CD4-positive, alpha-beta memory T cell (primary cell): ENCODE measurements around the gene MED13L. TPM values are rescaled to one million over a fixed set of nuclear protein-coding genes. Genes with fewer than 3 reads are reported as not detected.

Experiments
- CTCF ChIA-PET: fragments of 350-600 bp; sonication (Branson Sonifier 250); formaldehyde crosslinking; loops from one replicate; lab custom pipeline; 2021; ENCODE audit warnings: inconsistent platforms; ENCODE audit not compliant: partially characterized antibody; lab: Charles Lee
- POLR2A ChIA-PET: fragments of 350-600 bp; sonication (Branson Sonifier 250); formaldehyde crosslinking; loops from one replicate; lab custom pipeline; 2021; ENCODE audit not compliant: partially characterized antibody; lab: Charles Lee
- DNase-seq, 5 donors: peaks; one replicate each; pipeline versions ENCODE4 v3.0.0 to v3.0.0-alpha.2; 2020 to 2022; ENCODE audit warnings: mixed read lengths in 1 of 5
- H3K27ac ChIP-seq: one replicate; pipeline ENCODE4 v1.7.0; 2013; ENCODE audit warnings: low read depth, low read length
- H3K27me3 ChIP-seq: 2 replicates; pipeline ENCODE4 v1.7.0; 2013; ENCODE audit warnings: mild to moderate bottlenecking, low read length, moderate library complexity; ENCODE audit not compliant: insufficient read depth
- H3K36me3 ChIP-seq: 2 replicates; pipeline ENCODE4 v1.7.0; 2013; ENCODE audit warnings: mild to moderate bottlenecking, low read length, moderate library complexity; ENCODE audit not compliant: insufficient read depth
- H3K4me1 ChIP-seq: 2 replicates; pipeline ENCODE4 v1.7.0; 2013; ENCODE audit warnings: mild to moderate bottlenecking, low read length, moderate library complexity; ENCODE audit not compliant: insufficient read depth
- H3K4me3 ChIP-seq, 2 donors: one replicate each; pipeline ENCODE4 v1.7.0; 2013; ENCODE audit warnings: low read length in 2 of 2, mild to moderate bottlenecking in 1 of 2
- H3K9me3 ChIP-seq, 2 donors: one replicate each; pipeline ENCODE4 v1.7.0; 2013; ENCODE audit warnings: low read length in 2 of 2, control low read depth in 1 of 2; ENCODE audit not compliant: control insufficient read depth in 1 of 2
- H3K27ac Mint-ChIP-seq, 7 donors: one replicate each; pipeline ENCODE4 v1.8.0; 2020 to 2021; ENCODE audit warnings: mixed read lengths in 7 of 7, mild to moderate bottlenecking in 6 of 7, inconsistent platforms in 3 of 7, moderate library complexity in 3 of 7
- H3K27me3 Mint-ChIP-seq, 2 donors: one replicate each; pipeline ENCODE4 v1.8.0; 2020 to 2021; ENCODE audit warnings: mixed read lengths in 2 of 2
- H3K36me3 Mint-ChIP-seq, 2 donors: one replicate each; pipeline ENCODE4 v1.8.0; 2020 to 2021; ENCODE audit warnings: mixed read lengths in 2 of 2, inconsistent platforms in 1 of 2, mild to moderate bottlenecking in 1 of 2
- H3K4me1 Mint-ChIP-seq, 4 donors: one replicate each; pipeline ENCODE4 v1.8.0; 2020 to 2021; ENCODE audit warnings: mixed read lengths in 4 of 4, mild to moderate bottlenecking in 1 of 4
- H3K4me3 Mint-ChIP-seq, 8 donors: one replicate each; pipeline ENCODE4 v1.8.0; 2020 to 2021; ENCODE audit warnings: mixed read lengths in 8 of 8, mild to moderate bottlenecking in 7 of 8, moderate library complexity in 6 of 8, inconsistent platforms in 3 of 8
- H3K9me3 Mint-ChIP-seq, 8 donors: one replicate each; pipeline ENCODE4 v1.8.0; 2020 to 2021; ENCODE audit warnings: mixed read lengths in 8 of 8, mild to moderate bottlenecking in 5 of 8, inconsistent platforms in 3 of 8, moderate library complexity in 1 of 8
- intact Hi-C: fragments of 100-400 bp; cut with micrococcal nuclease; formaldehyde crosslinking; loops from one replicate; pipeline ENCODE4 v1.15.1; 2023
- polyA plus RNA-seq, 2 donors: library from polyadenylated mRNA; unstranded; fragments of 300-500 nt; fragmentation: Illumina TruSeq; gene quantifications; one replicate each; pipeline ENCODE4 v1.2.3, GENCODE V29; 2021
- total RNA-seq, 2 experiments: library from RNA; stranded (reverse); gene quantifications; one replicate each; pipeline ENCODE4 v1.2.3, GENCODE V29; 2021

The MED13L gene
- total and polyA plus RNA-seq, 4 experiments from 2014 or later, result 3.8 to 156 (median 81.1) TPM

- peaks cover 0 to 3% of the 10 kb centered on the region in 2 donors for H3K27me3 Mint-ChIP-seq
- peaks cover 0 to 12% of the 10 kb centered on the region in 2 donors for H3K36me3 Mint-ChIP-seq
- H3K27ac ChIP-seq, result no peak overlapping the region
- no peak for DNase-seq
- no peaks in the 10 kb centered on the region for H3K27me3 ChIP-seq
- H3K9me3 Mint-ChIP-seq, result peaks cover 0 to 11% (median 5%) of the 10 kb centered on the region in 8 donors
- H3K4me3 ChIP-seq, result no peak overlapping the region
- POLR2A ChIA-PET, result no interaction called here
- no peaks in the 10 kb centered on the region for H3K4me1 ChIP-seq
- H3K36me3 ChIP-seq, result no peaks in the 10 kb centered on the region
- no peaks in the 10 kb centered on the region for H3K9me3 ChIP-seq
- H3K4me3 Mint-ChIP-seq, result no peak overlapping the region
- peaks cover 0 to 1% (median 0%) of the 10 kb centered on the region in 4 donors for H3K4me1 Mint-ChIP-seq
- intact Hi-C loops, result no loop called here
- CTCF ChIA-PET, result no interaction called here
- H3K27ac Mint-ChIP-seq, result no peak overlapping the region
Observed at GRCh38 chr12:116313194-116313927, 35.9 kb upstream of the MED13L start.

- H3K27ac ChIP-seq, result no peak overlapping the region
- H3K36me3 Mint-ChIP-seq, result peaks cover 0 to 12% of the 10 kb centered on the region in 2 donors
- DNase-seq, result no peak
- no peaks in the 10 kb centered on the region for H3K9me3 ChIP-seq
- H3K9me3 Mint-ChIP-seq, result peaks cover 0 to 11% (median 5%) of the 10 kb centered on the region in 8 donors
- peaks cover 0 to 2% of the 10 kb centered on the region in 2 donors for H3K27me3 Mint-ChIP-seq
- H3K4me1 Mint-ChIP-seq, result no peaks in the 10 kb centered on the region
- ChIA-PET POLR2A (no interaction called here), CTCF (no interaction called here)
- intact Hi-C loops, result no loop called here
- H3K27me3 ChIP-seq, result no peaks in the 10 kb centered on the region
- H3K27ac Mint-ChIP-seq, result no peak overlapping the region
- no peak overlapping the region for H3K4me3 ChIP-seq
- H3K4me3 Mint-ChIP-seq, result no peak overlapping the region
- H3K36me3 ChIP-seq, result no peaks in the 10 kb centered on the region
- no peaks in the 10 kb centered on the region for H3K4me1 ChIP-seq
Observed at GRCh38 chr12:116310082-116310481, 32.6 kb upstream of the MED13L start.

- Mint-ChIP-seq H3K4me3 (no peak overlapping the region), H3K4me1 (no peaks in the 10 kb centered on the region), H3K27ac (no peak overlapping the region), H3K9me3 (peaks cover 0 to 11% (median 5%) of the 10 kb centered on the region in 8 donors), H3K36me3 (peaks cover 0 to 12% of the 10 kb centered on the region in 2 donors), H3K27me3 (peaks cover 0 to 2% of the 10 kb centered on the region in 2 donors)
- CTCF ChIA-PET, result no interaction called here
- Histone ChIP-seq H3K4me1 (no peaks in the 10 kb centered on the region), H3K27me3 (no peaks in the 10 kb centered on the region), H3K9me3 (no peaks in the 10 kb centered on the region), H3K4me3 (no peak overlapping the region), H3K36me3 (no peaks in the 10 kb centered on the region), H3K27ac (no peak overlapping the region)
- intact Hi-C loops, result no loop called here
- POLR2A ChIA-PET, result no interaction called here
- DNase-seq, result no peak
Observed at GRCh38 chr12:116309343-116309742, 31.9 kb upstream of the MED13L start.

GRCh38 chr12:116308647-116309046, 31.2 kb upstream of the MED13L start:
- intact Hi-C loops, result no loop called here
- Mint-ChIP-seq H3K27ac (no peak overlapping the region), H3K4me3 (no peak overlapping the region), H3K9me3 (peaks cover 0 to 11% (median 5%) of the 10 kb centered on the region in 8 donors), H3K4me1 (no peaks in the 10 kb centered on the region), H3K36me3 (peaks cover 0 to 12% of the 10 kb centered on the region in 2 donors), H3K27me3 (peaks cover 0 to 2% of the 10 kb centered on the region in 2 donors)
- H3K27ac ChIP-seq, result no peak overlapping the region
- POLR2A ChIA-PET, result no interaction called here
- no peaks in the 10 kb centered on the region for H3K4me1 ChIP-seq
- DNase-seq, result no peak
- no peaks in the 10 kb centered on the region for H3K9me3 ChIP-seq
- CTCF ChIA-PET, result no interaction called here
- no peaks in the 10 kb centered on the region for H3K27me3 ChIP-seq
- H3K36me3 ChIP-seq, result no peaks in the 10 kb centered on the region
- no peak overlapping the region for H3K4me3 ChIP-seq

GRCh38 chr12:116306968-116307367, 29.5 kb upstream of the MED13L start:
- Histone ChIP-seq H3K27me3 (no peaks in the 10 kb centered on the region), H3K4me1 (no peaks in the 10 kb centered on the region), H3K36me3 (no peaks in the 10 kb centered on the region), H3K9me3 (no peaks in the 10 kb centered on the region), H3K4me3 (no peak overlapping the region), H3K27ac (no peak overlapping the region)
- intact Hi-C loops, result no loop called here
- Mint-ChIP-seq H3K9me3 (peaks cover 0 to 11% (median 5%) of the 10 kb centered on the region in 8 donors), H3K27me3 (peaks cover 0 to 2% of the 10 kb centered on the region in 2 donors), H3K4me1 (no peaks in the 10 kb centered on the region), H3K4me3 (no peak overlapping the region), H3K36me3 (peaks cover 0 to 12% of the 10 kb centered on the region in 2 donors), H3K27ac (no peak overlapping the region)
- no peak for DNase-seq
- ChIA-PET POLR2A (no interaction called here), CTCF (no interaction called here)

GRCh38 chr12:116306506-116306905, 29.0 kb upstream of the MED13L start:
- no peaks in the 10 kb centered on the region for H3K36me3 ChIP-seq
- DNase-seq, result no peak
- H3K4me1 Mint-ChIP-seq, result no peaks in the 10 kb centered on the region
- H3K27me3 Mint-ChIP-seq, result peaks cover 0 to 2% of the 10 kb centered on the region in 2 donors
- intact Hi-C loops, result no loop called here
- H3K36me3 Mint-ChIP-seq, result peaks cover 0 to 12% of the 10 kb centered on the region in 2 donors
- no peak overlapping the region for H3K27ac ChIP-seq
- ChIA-PET POLR2A (no interaction called here), CTCF (no interaction called here)
- no peaks in the 10 kb centered on the region for H3K4me1 ChIP-seq
- no peak overlapping the region for H3K27ac Mint-ChIP-seq
- H3K4me3 ChIP-seq, result no peak overlapping the region
- H3K9me3 ChIP-seq, result no peaks in the 10 kb centered on the region
- H3K9me3 Mint-ChIP-seq, result peaks cover 0 to 11% (median 5%) of the 10 kb centered on the region in 8 donors
- no peak overlapping the region for H3K4me3 Mint-ChIP-seq
- no peaks in the 10 kb centered on the region for H3K27me3 ChIP-seq

- no peak for DNase-seq
- no peak overlapping the region for H3K27ac Mint-ChIP-seq
- Histone ChIP-seq H3K36me3 (no peaks in the 10 kb centered on the region), H3K27me3 (no peaks in the 10 kb centered on the region), H3K4me3 (no peak overlapping the region), H3K9me3 (no peaks in the 10 kb centered on the region), H3K27ac (no peak overlapping the region), H3K4me1 (no peaks in the 10 kb centered on the region)
- peaks cover 0 to 5% (median 4%) of the 10 kb centered on the region in 8 donors for H3K9me3 Mint-ChIP-seq
- H3K36me3 Mint-ChIP-seq, result peaks cover 0 to 8% of the 10 kb centered on the region in 2 donors
- no peaks in the 10 kb centered on the region for H3K4me1 Mint-ChIP-seq
- H3K4me3 Mint-ChIP-seq, result no peak overlapping the region
- intact Hi-C loops, result no loop called here
- CTCF ChIA-PET, result no interaction called here
- POLR2A ChIA-PET, result no interaction called here
- peaks cover 1 to 2% of the 10 kb centered on the region in 2 donors for H3K27me3 Mint-ChIP-seq
Observed at GRCh38 chr12:116304621-116305020, 27.1 kb upstream of the MED13L start.
